CD4-positive, alpha-beta T cell treated with Interleukin-4 for 4 hours (primary cell): ENCODE measurements around the gene UTP3.
"Not testable (repeated sequence)": the region's sequence is repeated elsewhere in the genome, so short reads cannot be mapped to it uniquely, and the experiment has no call there.

Experiments used
- DNase-seq: peaks from one replicate; pipeline ENCODE4 v3.0.0-alpha.2; 2020

Gene UTP3

GRCh38 chr4:70718811-70719604 lies 30.7 kb downstream of the UTP3 start:
- DNase-seq, result no peak

- no peak for DNase-seq
These were observed 33.4 kb downstream of the UTP3 start, which contains the start of gene RUFY3 for GRCh38 chr4:70721747-70722146. RUFY3 (plus strand) TSS chr4:70721964; CDS start chr4:70722574, 610 bp downstream.

- DNase-seq, result peak; percentile 75
These were observed 34.0 kb downstream of the UTP3 start for GRCh38 chr4:70722199-70722791.

- no peak for DNase-seq
These were observed 36.1 kb downstream of the UTP3 start for GRCh38 chr4:70724463-70724862.

GRCh38 chr4:70725633-70726032 lies 37.3 kb downstream of the UTP3 start:
- DNase-seq, result no peak

GRCh38 chr4:70726515-70726914 lies 38.2 kb downstream of the UTP3 start:
- not testable (repeated sequence) for DNase-seq

GRCh38 chr4:70728091-70728490 lies 39.8 kb downstream of the UTP3 start:
- DNase-seq, result no peak

- DNase-seq, result not testable (repeated sequence)
These were observed 44.5 kb downstream of the UTP3 start for GRCh38 chr4:70732878-70733277.

GRCh38 chr4:70734168-70734954 lies 46.0 kb downstream of the UTP3 start:
- peak; percentile 71 for DNase-seq

GRCh38 chr4:70734971-70735370 lies 46.6 kb downstream of the UTP3 start:
- no peak for DNase-seq

- peak; percentile 43 for DNase-seq
These were observed 47.6 kb downstream of the UTP3 start for GRCh38 chr4:70735915-70736314.

GRCh38 chr4:70737006-70737405 lies 48.7 kb downstream of the UTP3 start:
- DNase-seq, result peak; percentile 29

GRCh38 chr4:70737409-70737808 lies 49.1 kb downstream of the UTP3 start:
- DNase-seq, result no peak

GRCh38 chr4:70739496-70740337 lies 51.4 kb downstream of the UTP3 start:
- DNase-seq, result no peak
